GM12872 (cell line): ENCODE results near the gene PARD3B.

Experiments used
- CTCF ChIP-seq: IDR thresholded peaks from 3 replicates; pipeline ENCODE4 v1.5.1; 2011; ENCODE audit warnings: low read depth, mild to moderate bottlenecking, low read length, moderate library complexity; ENCODE audit not compliant: insufficient read depth

PARD3B gene

GRCh38 chr2:205293559-205293958 is 748.3 kb downstream of the PARD3B start:
- TF ChIP-seq CTCF = no peak

- no peak for TF ChIP-seq CTCF
Measured at GRCh38 chr2:205296959-205297358, 751.7 kb downstream of the PARD3B start.

- TF ChIP-seq CTCF = no peak
Measured at GRCh38 chr2:205297368-205297767, 752.1 kb downstream of the PARD3B start.

- TF ChIP-seq CTCF = no peak
Measured at GRCh38 chr2:205297846-205298245, 752.6 kb downstream of the PARD3B start.

- no peak for TF ChIP-seq CTCF
Measured at GRCh38 chr2:205311201-205311600, 765.9 kb downstream of the PARD3B start.

- TF ChIP-seq CTCF = no peak
Measured at GRCh38 chr2:205321231-205321630, 776.0 kb downstream of the PARD3B start.

GRCh38 chr2:205323929-205324328 is 778.7 kb downstream of the PARD3B start:
- peak; percentile 43; the same call in 2 of the 3 replicates for TF ChIP-seq CTCF

GRCh38 chr2:205324355-205324754 is 779.1 kb downstream of the PARD3B start:
- no peak for TF ChIP-seq CTCF
